A673 (cell line): ENCODE results near the gene NOTCH4. TPM values are rescaled to one million over a fixed set of nuclear protein-coding genes. Genes with fewer than 3 reads are reported as not detected.

Experiments used
- BruUV-seq: library from RNA; stranded (reverse); fragments of 400-500 nt; replicated peaks from 2 replicates; lab custom pipeline; 2021; lab: Mats Ljungman, UMichigan
- CTCF ChIA-PET: fragments of 300-600 bp; sonication (Branson Sonifier 250); formaldehyde crosslinking; loops from one replicate; lab custom pipeline; 2022; ENCODE audit warnings: antibody characterized with exemption; lab: Charles Lee
- POLR2A ChIA-PET: fragments of 300-600 bp; sonication (Branson Sonifier 250); formaldehyde crosslinking; loops from one replicate; lab custom pipeline; 2022; ENCODE audit warnings: antibody characterized with exemption; ENCODE audit not compliant: low non-redundant PET; lab: Charles Lee
- DNase-seq: peaks from one replicate; pipeline ENCODE4 v3.0.0-alpha.2; 2015; ENCODE audit warnings: low spot score
- H3K27ac ChIP-seq: fragments of 200-600 bp; sonication (generic); 2 replicates; pipeline ENCODE4 v1.5.1; 2016; ENCODE audit warnings: mixed run types, low read depth, mild to moderate bottlenecking, mixed read lengths, antibody characterized with exemption, low read length; ENCODE audit not compliant: poor library complexity, severe bottlenecking
- H3K27me3 ChIP-seq: fragments of 200-600 bp; sonication (generic); replicated peaks from 2 replicates; pipeline ENCODE4 v1.6.1; 2017; ENCODE audit warnings: mixed run types, low read depth, mild to moderate bottlenecking, mixed read lengths, antibody characterized with exemption, low read length; ENCODE audit not compliant: insufficient read depth, poor library complexity
- H3K36me3 ChIP-seq: fragments of 200-600 bp; sonication (generic); 2 replicates; pipeline ENCODE4 v1.6.1; 2016; ENCODE audit warnings: mixed run types, mild to moderate bottlenecking, mixed read lengths, antibody characterized with exemption, low read length; ENCODE audit not compliant: insufficient read depth, poor library complexity, severe bottlenecking
- H3K4me1 ChIP-seq: fragments of 200-600 bp; sonication (generic); 2 replicates; pipeline ENCODE4 v1.6.1; 2017; ENCODE audit warnings: mixed run types, mild to moderate bottlenecking, mixed read lengths, antibody characterized with exemption, low read length; ENCODE audit not compliant: insufficient read depth, poor library complexity, severe bottlenecking
- H3K4me3 ChIP-seq: fragments of 200-600 bp; sonication (generic); 2 replicates; pipeline ENCODE4 v1.5.1; 2016; ENCODE audit warnings: low read depth, mixed run types, mild to moderate bottlenecking, mixed read lengths, low read length; ENCODE audit not compliant: poor library complexity, severe bottlenecking
- H3K9me3 ChIP-seq: fragments of 200-600 bp; sonication (generic); 2 replicates; pipeline ENCODE4 v1.6.1; 2016; ENCODE audit warnings: mixed run types, low read depth, mild to moderate bottlenecking, mixed read lengths, antibody characterized with exemption, low read length; ENCODE audit not compliant: poor library complexity, severe bottlenecking
- EZH2 ChIP-seq: fragments of 200-600 bp; sonication (generic); IDR thresholded peaks from 2 replicates; pipeline ENCODE4 v1.6.1; 2017; ENCODE audit warnings: borderline replicate concordance, low read depth, mild to moderate bottlenecking, mixed read lengths, antibody characterized with exemption, low read length; ENCODE audit not compliant: poor library complexity, severe bottlenecking
- intact Hi-C: fragments of 100-400 bp; cut with micrococcal nuclease; formaldehyde crosslinking; loops from one replicate; pipeline ENCODE4 v1.10.0; 2022; ENCODE audit not compliant: unreplicated experiment
- total RNA-seq: library from RNA; stranded (reverse); gene quantifications from 2 replicates; pipeline ENCODE4 v1.2.3, GENCODE V29; 2021
- TF ChIP-seq, protein P1 (sequence below): fragments of 300-800, 200-600 bp; sonication (generic); conservative IDR thresholded peaks from 2 replicates; pipeline ENCODE4 v1.5.1; 2017; ENCODE audit warnings: low read depth, mild to moderate bottlenecking, antibody characterized with exemption, low read length, moderate library complexity, mixed read lengths

NOTCH4 gene
- total RNA-seq, 1 experiment from 2014 or later = 2.4 TPM

DNA sequence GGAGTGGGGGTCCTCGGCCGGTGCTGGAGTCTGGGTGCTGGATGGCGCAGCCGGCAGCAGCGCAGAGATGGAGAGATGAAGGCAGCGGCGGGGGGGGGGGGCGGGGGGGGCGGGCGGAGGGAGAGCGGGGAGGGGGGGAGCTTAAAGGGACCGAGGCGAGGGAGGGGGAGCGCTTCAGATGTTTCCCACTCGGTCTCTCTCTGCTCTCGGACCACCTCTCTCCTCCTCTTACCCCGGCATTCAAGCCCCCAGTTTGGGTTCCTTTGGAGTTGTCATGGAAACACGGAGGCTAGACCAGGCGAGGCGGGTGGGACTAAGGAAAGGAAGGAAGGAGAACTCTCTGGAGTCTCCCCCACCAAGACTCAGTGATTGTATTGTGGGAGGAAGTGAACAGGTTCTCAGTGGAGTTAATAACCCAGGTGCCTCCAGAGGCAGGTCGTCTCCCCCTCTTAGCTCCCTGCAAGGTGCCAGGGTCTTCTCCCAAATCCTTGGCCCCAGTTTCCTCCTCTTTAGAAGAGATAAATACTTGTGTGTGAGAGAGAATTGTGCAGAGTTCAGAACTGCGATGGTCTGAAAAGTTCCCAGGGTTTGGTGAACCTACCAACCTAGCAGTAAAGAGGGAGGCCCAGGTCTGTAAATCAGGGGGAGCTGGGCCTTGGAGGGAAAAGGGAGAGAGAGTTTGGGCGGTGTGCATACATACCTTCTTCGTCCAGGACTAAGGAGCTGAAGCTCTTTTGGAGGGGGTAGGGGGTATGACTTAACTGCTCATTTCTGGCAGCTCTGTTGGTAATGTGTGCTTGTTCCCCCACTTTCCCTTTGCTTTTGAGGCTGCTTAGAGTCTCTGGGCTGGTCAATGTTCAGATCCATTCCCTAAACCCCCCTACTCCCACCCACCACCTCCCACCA lies 71.8 kb downstream of the NOTCH4 start, which contains the start of gene PRRT1:
Gene PRRT1 (minus strand): TSS at position 77 of the 906 bp plus-strand sequence. CDS start 112 bp downstream, outside the sequence.
- intact Hi-C loops = no loop called here
- DNase-seq = no peak
- no peaks in the 10 kb centered on the region for H3K9me3 ChIP-seq
- H3K27ac ChIP-seq = peak within 1 kb of the TSS; percentile 90
- peaks cover 24% of the 10 kb centered on the region for H3K4me1 ChIP-seq
- CTCF ChIA-PET = no interaction called here
- POLR2A ChIA-PET = no interaction called here
- BruUV-seq = no TSS peak
- TF ChIP-seq, protein P1, sequence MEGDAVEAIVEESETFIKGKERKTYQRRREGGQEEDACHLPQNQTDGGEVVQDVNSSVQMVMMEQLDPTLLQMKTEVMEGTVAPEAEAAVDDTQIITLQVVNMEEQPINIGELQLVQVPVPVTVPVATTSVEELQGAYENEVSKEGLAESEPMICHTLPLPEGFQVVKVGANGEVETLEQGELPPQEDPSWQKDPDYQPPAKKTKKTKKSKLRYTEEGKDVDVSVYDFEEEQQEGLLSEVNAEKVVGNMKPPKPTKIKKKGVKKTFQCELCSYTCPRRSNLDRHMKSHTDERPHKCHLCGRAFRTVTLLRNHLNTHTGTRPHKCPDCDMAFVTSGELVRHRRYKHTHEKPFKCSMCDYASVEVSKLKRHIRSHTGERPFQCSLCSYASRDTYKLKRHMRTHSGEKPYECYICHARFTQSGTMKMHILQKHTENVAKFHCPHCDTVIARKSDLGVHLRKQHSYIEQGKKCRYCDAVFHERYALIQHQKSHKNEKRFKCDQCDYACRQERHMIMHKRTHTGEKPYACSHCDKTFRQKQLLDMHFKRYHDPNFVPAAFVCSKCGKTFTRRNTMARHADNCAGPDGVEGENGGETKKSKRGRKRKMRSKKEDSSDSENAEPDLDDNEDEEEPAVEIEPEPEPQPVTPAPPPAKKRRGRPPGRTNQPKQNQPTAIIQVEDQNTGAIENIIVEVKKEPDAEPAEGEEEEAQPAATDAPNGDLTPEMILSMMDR = no peak
- no peak for TF ChIP-seq EZH2
- no peaks in the 10 kb centered on the region for H3K27me3 ChIP-seq
- peak within 1 kb of the TSS; percentile 75 for H3K4me3 ChIP-seq
- H3K36me3 ChIP-seq = peaks cover 14% of the 10 kb centered on the region

DNA sequence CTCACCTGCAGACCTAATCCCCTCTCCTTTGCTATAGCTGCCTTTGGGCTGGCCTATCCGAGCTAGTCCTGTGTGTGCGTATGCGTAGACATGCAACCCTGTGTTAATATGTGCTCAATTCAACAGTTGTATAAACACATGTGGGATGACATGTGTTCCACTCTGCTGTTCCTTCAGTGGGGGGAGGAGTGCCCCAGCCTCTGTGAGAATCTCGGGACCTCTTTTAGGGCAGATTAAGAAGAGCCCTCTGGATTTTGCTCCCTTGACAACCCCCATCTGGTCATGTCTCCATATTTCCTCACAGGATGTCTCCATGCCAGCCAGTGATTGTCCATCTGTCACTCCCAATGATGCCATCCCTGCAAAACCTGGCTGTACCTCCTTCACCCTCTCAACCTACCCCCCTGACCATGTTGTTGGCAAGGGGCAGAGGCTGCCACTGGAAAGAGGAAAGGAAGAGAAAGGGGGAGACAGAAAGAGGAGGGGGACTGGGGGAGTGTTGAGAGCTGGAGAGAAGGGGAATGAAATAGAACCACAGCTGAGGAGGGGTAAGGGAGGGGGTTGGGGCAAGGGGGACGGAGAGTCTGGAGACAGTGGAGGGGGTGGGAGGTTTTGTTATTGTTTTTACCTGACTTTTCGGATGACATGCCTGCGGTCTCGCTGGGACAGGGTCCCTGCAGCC lies 72.5 kb downstream of the NOTCH4 start:
- Histone ChIP-seq H3K36me3 (peaks cover 6% of the 10 kb centered on the region), H3K27ac (no peak overlapping the region), H3K4me3 (no peak overlapping the region), H3K4me1 (peaks cover 24% of the 10 kb centered on the region), H3K9me3 (no peaks in the 10 kb centered on the region), H3K27me3 (no peaks in the 10 kb centered on the region)
- no peak for DNase-seq
- TF ChIP-seq, protein P1 = no peak
- no peak for TF ChIP-seq EZH2
- CTCF ChIA-PET = no interaction called here
- no TSS peak for BruUV-seq
- intact Hi-C loops = no loop called here
- POLR2A ChIA-PET = no interaction called here

DNA sequence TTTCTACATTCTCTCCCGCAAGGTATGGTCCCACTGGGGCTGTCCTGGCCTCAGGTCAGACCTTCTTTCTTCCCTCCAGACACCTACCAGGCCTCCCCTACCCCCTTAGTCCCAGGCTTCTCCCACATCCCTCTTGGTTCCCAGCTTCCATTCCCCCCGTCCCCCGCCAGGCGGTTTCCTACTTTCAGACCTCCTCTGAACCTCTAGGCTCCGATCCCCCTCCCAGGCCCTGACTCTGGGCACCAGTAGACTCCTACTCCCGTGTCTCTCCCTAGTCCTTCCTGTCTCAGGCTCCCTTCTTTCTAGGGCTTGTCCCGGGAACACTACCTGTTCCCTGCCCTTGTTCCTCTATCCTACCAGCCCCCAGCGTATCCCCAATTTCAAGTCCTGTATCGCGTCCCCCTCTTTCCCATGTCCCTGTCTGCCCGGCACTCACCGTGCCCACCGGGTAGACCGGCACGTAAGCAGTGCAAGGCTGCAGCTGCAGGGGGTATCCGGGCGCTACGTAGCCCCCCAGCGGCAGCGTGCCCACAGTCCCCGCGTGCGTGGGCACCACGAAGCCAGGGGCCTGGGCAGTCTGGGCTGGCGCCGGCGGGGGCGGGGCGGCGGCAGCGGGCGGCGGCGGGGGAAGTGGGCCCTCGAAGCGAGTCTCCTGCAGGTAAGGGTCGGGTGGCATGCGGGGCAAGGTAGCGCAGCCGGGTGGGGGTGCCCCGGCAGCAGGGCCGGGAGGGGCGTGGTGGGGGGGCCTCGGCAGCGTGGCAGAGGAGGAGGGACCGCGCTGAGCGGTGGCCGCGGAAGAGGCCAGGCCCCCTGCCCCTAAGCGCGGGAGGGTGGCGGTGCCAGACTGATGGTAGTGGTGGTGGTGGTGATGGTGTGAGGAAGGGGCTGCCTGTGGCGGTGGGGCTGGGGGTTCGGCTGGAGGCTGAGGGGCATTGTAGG lies 73.7 kb downstream of the NOTCH4 start:
- Histone ChIP-seq H3K36me3 (no peaks in the 10 kb centered on the region), H3K4me3 (no peak overlapping the region), H3K4me1 (peaks cover 22% of the 10 kb centered on the region), H3K27me3 (no peaks in the 10 kb centered on the region), H3K27ac (no peak overlapping the region), H3K9me3 (no peaks in the 10 kb centered on the region)
- no TSS peak for BruUV-seq
- DNase-seq = no peak
- intact Hi-C loops = no loop called here
- no peak for TF ChIP-seq EZH2
- TF ChIP-seq, protein P1 = no peak
- ChIA-PET POLR2A (no interaction called here), CTCF (no interaction called here)
